H1 (cell line): ENCODE results near the gene ZBTB38. TPM values are rescaled to one million over a fixed set of nuclear protein-coding genes. Genes with fewer than 3 reads are reported as not detected.

Experiments
- CTCF ChIA-PET: fragments of 300-600 bp; sonication (Branson Sonifier 250); formaldehyde crosslinking; loops from one replicate; lab custom pipeline; 2021; ENCODE audit not compliant: partially characterized antibody; lab: Charles Lee
- POLR2A ChIA-PET: fragments of 300-600 bp; sonication (Branson Sonifier 250); formaldehyde crosslinking; loops from one replicate; lab custom pipeline; 2021; ENCODE audit warnings: inconsistent platforms; ENCODE audit not compliant: partially characterized antibody; lab: Charles Lee
- DNase-seq, 2 experiments: peaks; one replicate each; pipeline versions ENCODE4 v3.0.0 to v3.0.0-alpha.2; 2010 to 2022; ENCODE audit warnings: low spot score in 2 of 2, low read depth in 1 of 2, mixed read lengths in 1 of 2
- FAIRE-seq: peaks from 2 replicates; lab custom pipeline; 2011; peaks lifted over from hg19 to GRCh38; lab: Jason Lieb, UNC
- H2AFZ ChIP-seq: 2 replicates; pipeline ENCODE4 v1.8.1; 2012; ENCODE audit warnings: low read length, inconsistent platforms
- H2AK5ac ChIP-seq: 2 replicates; pipeline ENCODE4 v1.6.1; 2013; ENCODE audit warnings: low read depth, low read length
- H2BK120ac ChIP-seq: replicated peaks from 2 replicates; pipeline ENCODE3; 2013; ENCODE audit warnings: low read depth, low read length, inconsistent platforms
- H2BK12ac ChIP-seq: 2 replicates; pipeline ENCODE4 v1.6.1; 2013; ENCODE audit warnings: low read depth, low read length
- H2BK15ac ChIP-seq: 2 replicates; pipeline ENCODE4 v1.6.1; 2013; ENCODE audit warnings: low read length
- H2BK20ac ChIP-seq: 2 replicates; pipeline ENCODE4 v1.6.1; 2013; ENCODE audit warnings: low read length
- H2BK5ac ChIP-seq: 2 replicates; pipeline ENCODE4 v1.6.1; 2013; ENCODE audit warnings: low read depth, low read length
- H3K14ac ChIP-seq: 2 replicates; pipeline ENCODE4 v1.6.1; 2013; ENCODE audit warnings: inconsistent platforms; ENCODE audit not compliant: insufficient read length
- H3K18ac ChIP-seq: 2 replicates; pipeline ENCODE4 v1.6.1; 2013; ENCODE audit warnings: low read length; ENCODE audit errors: extremely low read depth
- H3K23ac ChIP-seq: 2 replicates; pipeline ENCODE4 v1.6.1; 2013; ENCODE audit warnings: inconsistent platforms; ENCODE audit not compliant: insufficient read length
- H3K23me2 ChIP-seq: 2 replicates; pipeline ENCODE4 v1.6.1; 2013; ENCODE audit warnings: low read depth, low read length
- H3K27ac ChIP-seq: 2 replicates; pipeline ENCODE4 v1.6.1; 2011; ENCODE audit warnings: low read depth, low read length, inconsistent platforms
- H3K27me3 ChIP-seq, 4 experiments: replicated peaks in 1 of 4; 1 replicate in 1 of 4; 2 replicates in 3 of 4; pipeline versions ENCODE4 v1.6.1 to v1.8.1; 2011 to 2013; ENCODE audit warnings: low read length in 3 of 4, mild to moderate bottlenecking in 3 of 4, inconsistent platforms in 2 of 4, mixed read lengths in 2 of 4, moderate library complexity in 1 of 4; ENCODE audit not compliant: control insufficient read depth in 3 of 4, insufficient read depth in 3 of 4; ENCODE audit errors: extremely low read depth in 1 of 4
- H3K36me3 ChIP-seq, 4 experiments: 2 replicates each; pipeline versions ENCODE4 v1.6.1 to v1.8.1; 2011 to 2013; ENCODE audit warnings: mild to moderate bottlenecking in 4 of 4, low read length in 3 of 4, moderate library complexity in 2 of 4, control low read depth in 1 of 4, inconsistent platforms in 1 of 4; ENCODE audit not compliant: insufficient read depth in 4 of 4, control insufficient read depth in 2 of 4
- H3K4ac ChIP-seq: replicated peaks from 2 replicates; pipeline ENCODE3; 2013; ENCODE audit warnings: low read length, low read depth, mixed read lengths, inconsistent platforms; ENCODE audit not compliant: insufficient read length
- H3K4me1 ChIP-seq, 4 experiments: replicated peaks in 1 of 4; 1 replicate in 1 of 4; 2 replicates in 3 of 4; pipeline versions ENCODE4 v1.6.1 to v1.8.1; 2011 to 2013; ENCODE audit warnings: low read length in 3 of 4, inconsistent platforms in 2 of 4, mixed read lengths in 1 of 4; ENCODE audit not compliant: insufficient read depth in 4 of 4, control insufficient read depth in 3 of 4
- H3K4me2 ChIP-seq, 2 experiments: 2 replicates each; pipeline versions ENCODE4 v1.6.1 to v1.8.1; 2011 to 2013; ENCODE audit warnings: low read depth in 2 of 2, low read length in 2 of 2, control low read depth in 1 of 2, inconsistent platforms in 1 of 2, mild to moderate bottlenecking in 1 of 2; ENCODE audit not compliant: insufficient read depth in 1 of 2
- H3K4me3 ChIP-seq, 4 experiments: fragments of 200-600, 300-600 bp in 1 of 4; sonication (generic), shearing (Covaris generic), sonication (Bioruptor Twin) in 1 of 4; 2 replicates each; pipeline versions ENCODE4 v1.5.1 to v1.8.1; 2011 to 2016; ENCODE audit warnings: low read length in 4 of 4, low read depth in 3 of 4, control low read depth in 2 of 4, inconsistent platforms in 2 of 4, mild to moderate bottlenecking in 2 of 4, mixed read lengths in 1 of 4, moderate library complexity in 1 of 4; ENCODE audit not compliant: insufficient read depth in 2 of 4; ENCODE audit errors: extremely low read depth in 1 of 4
- H3K56ac ChIP-seq: replicated peaks from 2 replicates; pipeline ENCODE3; 2013; ENCODE audit warnings: low read depth, mild to moderate bottlenecking, mixed read lengths, low read length, inconsistent platforms; ENCODE audit not compliant: insufficient read length
- H3K79me1 ChIP-seq: 2 replicates; pipeline ENCODE4 v1.6.1; 2013; ENCODE audit warnings: low read depth, low read length, control low read depth
- H3K79me2 ChIP-seq, 2 experiments: 2 replicates each; pipeline versions ENCODE4 v1.6.1 to v1.8.1; 2012 to 2013; ENCODE audit warnings: low read length in 2 of 2, mild to moderate bottlenecking in 2 of 2, inconsistent platforms in 1 of 2; ENCODE audit not compliant: insufficient read depth in 2 of 2, control insufficient read depth in 1 of 2
- H3K9ac ChIP-seq, 4 experiments: replicated peaks in 1 of 4; 1 replicate in 1 of 4; 2 replicates in 3 of 4; pipeline versions ENCODE4 v1.6.1 to v1.8.1; 2011 to 2013; ENCODE audit warnings: low read depth in 3 of 4, low read length in 3 of 4, control low read depth in 2 of 4, mild to moderate bottlenecking in 2 of 4, moderate library complexity in 2 of 4, inconsistent platforms in 1 of 4; ENCODE audit errors: extremely low read depth in 1 of 4
- H3K9me3 ChIP-seq, 2 experiments: 2 replicates each; pipeline versions ENCODE4 v1.6.1 to v1.8.1; 2012 to 2013; ENCODE audit warnings: mild to moderate bottlenecking in 2 of 2, moderate library complexity in 2 of 2, control low read depth in 1 of 2, inconsistent platforms in 1 of 2, low read depth in 1 of 2, low read length in 1 of 2, mixed read lengths in 1 of 2; ENCODE audit not compliant: insufficient read depth in 2 of 2
- H4K20me1 ChIP-seq, 2 experiments: replicated peaks in 1 of 2; 2 replicates each; pipeline versions ENCODE3 to v1.8.1; 2011 to 2013; ENCODE audit warnings: inconsistent platforms in 2 of 2, low read length in 2 of 2, mild to moderate bottlenecking in 1 of 2; ENCODE audit not compliant: insufficient read depth in 2 of 2, control insufficient read depth in 1 of 2
- H4K5ac ChIP-seq: 2 replicates; pipeline ENCODE4 v1.6.1; 2013; ENCODE audit warnings: low read length, low read depth, mixed read lengths, inconsistent platforms; ENCODE audit not compliant: insufficient read length
- H4K8ac ChIP-seq: 2 replicates; pipeline ENCODE4 v1.8.0; 2013; ENCODE audit warnings: mild to moderate bottlenecking, moderate library complexity, low read length, inconsistent platforms; ENCODE audit not compliant: insufficient read depth; ENCODE audit errors: extremely low read depth
- H4K91ac ChIP-seq: replicated peaks from 2 replicates; pipeline ENCODE3; 2013; ENCODE audit warnings: low read length, mixed read lengths, inconsistent platforms; ENCODE audit not compliant: insufficient read length
- BACH1 ChIP-seq: IDR thresholded peaks from 2 replicates; pipeline ENCODE4 v1.6.1; 2012; ENCODE audit warnings: low read length, improper control_type of control experiment
- CEBPB ChIP-seq: IDR thresholded peaks from 2 replicates; pipeline ENCODE4 v1.6.1; 2012; ENCODE audit warnings: low read depth, low read length
- CHD2 ChIP-seq: IDR thresholded peaks from 2 replicates; pipeline ENCODE4 v1.6.1; 2012; ENCODE audit warnings: low read length, improper control_type of control experiment
- KDM1A ChIP-seq: fragments of 200-600, 300-600 bp; sonication (generic); IDR thresholded peaks from 2 replicates; pipeline ENCODE4 v1.7.1; 2016; ENCODE audit warnings: mild to moderate bottlenecking, low read length, borderline replicate concordance
- NRF1 ChIP-seq: IDR thresholded peaks from 2 replicates; pipeline ENCODE4 v1.6.1; 2011; ENCODE audit warnings: mild to moderate bottlenecking, low read depth, low read length, improper control_type of control experiment
- POU5F1 ChIP-seq: IDR thresholded peaks from 2 replicates; pipeline ENCODE4 v1.6.1; 2011; ENCODE audit warnings: low read depth, mild to moderate bottlenecking, low read length, moderate library complexity
- SP4 ChIP-seq: IDR thresholded peaks from 2 replicates; pipeline ENCODE4 v1.6.1; 2012; ENCODE audit warnings: low read length, inconsistent platforms
- TCF12 ChIP-seq: IDR thresholded peaks from 2 replicates; pipeline ENCODE4 v1.6.1; 2011; ENCODE audit warnings: low read depth, mild to moderate bottlenecking, low read length
- YY1 ChIP-seq: IDR thresholded peaks from 2 replicates; pipeline ENCODE4 v1.6.1; 2011; ENCODE audit warnings: low read depth, mild to moderate bottlenecking, low read length
- ZNF274 ChIP-seq: IDR thresholded peaks from 2 replicates; pipeline ENCODE4 v1.7.0; 2012; ENCODE audit warnings: low read length, borderline replicate concordance; ENCODE audit errors: extremely low read depth
- WGBS, 2 experiments: shearing (Covaris generic) in 1 of 2; methylation state at CpG; one replicate each; pipeline versions ENCODE4 v1.1.6 to v1.1.7; 2013 to 2015; ENCODE audit warnings: low lambda C conversion rate in 2 of 2, mixed read lengths in 2 of 2, inconsistent platforms in 1 of 2, low coverage in 1 of 2, missing lambda C conversion rate in 1 of 2; ENCODE audit not compliant: insufficient replicate concordance in 2 of 2, insufficient coverage in 1 of 2, insufficient read length in 1 of 2; ENCODE audit errors: extremely low coverage in 1 of 2, missing lambda C conversion rate in 1 of 2; 5-methylcytosine and 5-hydroxymethylcytosine counted together
- polyA plus RNA-seq, 7 experiments: library from polyadenylated mRNA; depleted of rRNA in 3 of 7; stranded (reverse) in 5 of 7; unstranded in 2 of 7; fragments of >200 nt in 5 of 7; fragments of 200-250 nt in 2 of 7; gene quantifications; 1 replicate in 5 of 7; 2 replicates in 1 of 7; 4 replicates in 1 of 7; pipeline versions ENCODE4 v1.2.1 to v1.2.3, GENCODE V29; 2011 to 2013; ENCODE audit warnings: missing spikeins in 2 of 7, mixed read lengths in 2 of 7
- total RNA-seq: library from RNA; stranded (reverse); fragmentation: NEBNext Ultra II Directional; extraction: Animal tissue kit (Norgen Biotek cat#: 25700); gene quantifications from 2 replicates; pipeline ENCODE4 v1.2.1, GENCODE V29; 2021
- TF ChIP-seq, protein P1 (sequence below): IDR thresholded peaks from 2 replicates; pipeline ENCODE4 v1.6.1; 2011; ENCODE audit warnings: low read length, improper control_type of control experiment
- TF ChIP-seq, protein P2 (sequence below): IDR thresholded peaks from 2 replicates; pipeline ENCODE4 v1.6.1; 2012; ENCODE audit warnings: low read length, inconsistent platforms

ZBTB38 gene
- total and polyA plus RNA-seq, 2 of the 8 experiments (the other 6 are each of a cell fraction or from before 2014, with no cell fraction given), result 4.4 to 10.5 TPM

- H3K4me1 ChIP-seq, result peaks cover 0 to 5% (median 4%) of the 10 kb centered on the region in 4 experiments; a peak in 4 of 7 replicates
- H3K23me2 ChIP-seq, result peaks cover 4% of the 10 kb centered on the region; the same call in 1 of the 2 replicates
- no peaks in the 10 kb centered on the region for H3K9me3 ChIP-seq
- ChIA-PET POLR2A (interaction anchor here (1.7 kb wide), 1 partner anchor 21 kb away, joined by 5 read pairs; no protein-coding TSS in a partner anchor), CTCF (interaction anchor here (0.9 to 3.6 kb wide), 7 partner anchors 16 to 93 kb away, joined by 3 to 21 read pairs (median 5); no protein-coding TSS in a partner anchor)
- H3K56ac ChIP-seq, result no peak overlapping the region
- H2AFZ ChIP-seq, result no peak overlapping the region
- H3K4ac ChIP-seq, result no peak overlapping the region
- H3K79me1 ChIP-seq, result no peaks in the 10 kb centered on the region
- H4K20me1 ChIP-seq, result no peaks in the 10 kb centered on the region
- no peak overlapping the region for H3K4me2 ChIP-seq
- no peak overlapping the region for H2AK5ac ChIP-seq
- no peak overlapping the region for H3K18ac ChIP-seq
- H3K27ac ChIP-seq, result no peak overlapping the region
- no peak overlapping the region for H4K8ac ChIP-seq
- no peak overlapping the region for H3K14ac ChIP-seq
- H2BK15ac ChIP-seq, result no peak overlapping the region
- FAIRE-seq (no peak), DNase-seq (no peak)
- no peak overlapping the region for H4K5ac ChIP-seq
- 0 out of 8 replicates have a peak, but pooled peaks cover 0 to 4% (median 0%) of the 10 kb centered on the region in 4 experiments for H3K36me3 ChIP-seq
- H2BK120ac ChIP-seq, result no peak overlapping the region
- no peak overlapping the region for H4K91ac ChIP-seq
- no peak overlapping the region for H3K4me3 ChIP-seq
- H2BK20ac ChIP-seq, result no peak overlapping the region
- no peak overlapping the region for H2BK12ac ChIP-seq
- H3K27me3 ChIP-seq, result peaks cover 2 to 26% (median 14%) of the 10 kb centered on the region in 4 experiments; a peak in 6 of 7 replicates
- no peak overlapping the region for H2BK5ac ChIP-seq
- no peaks in the 10 kb centered on the region for H3K79me2 ChIP-seq
- 94% methylated on average over 3 of the region's 3 CpGs; no CpG with 5 or more reads in 1 of the 2 experiments for WGBS, 2 experiments
- H3K9ac ChIP-seq, result no peak overlapping the region
- H3K23ac ChIP-seq, result no peak overlapping the region
- TF ChIP-seq NRF1 (no peak), POU5F1 (no peak), CEBPB (no peak), BACH1 (no peak), CHD2 (no peak), YY1 (no peak), SP4 (no peak), ZNF274 (no peak), KDM1A (no peak), TCF12 (no peak)
- TF ChIP-seq, protein P1, sequence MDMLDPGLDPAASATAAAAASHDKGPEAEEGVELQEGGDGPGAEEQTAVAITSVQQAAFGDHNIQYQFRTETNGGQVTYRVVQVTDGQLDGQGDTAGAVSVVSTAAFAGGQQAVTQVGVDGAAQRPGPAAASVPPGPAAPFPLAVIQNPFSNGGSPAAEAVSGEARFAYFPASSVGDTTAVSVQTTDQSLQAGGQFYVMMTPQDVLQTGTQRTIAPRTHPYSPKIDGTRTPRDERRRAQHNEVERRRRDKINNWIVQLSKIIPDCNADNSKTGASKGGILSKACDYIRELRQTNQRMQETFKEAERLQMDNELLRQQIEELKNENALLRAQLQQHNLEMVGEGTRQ, result no peak
- TF ChIP-seq, protein P2, sequence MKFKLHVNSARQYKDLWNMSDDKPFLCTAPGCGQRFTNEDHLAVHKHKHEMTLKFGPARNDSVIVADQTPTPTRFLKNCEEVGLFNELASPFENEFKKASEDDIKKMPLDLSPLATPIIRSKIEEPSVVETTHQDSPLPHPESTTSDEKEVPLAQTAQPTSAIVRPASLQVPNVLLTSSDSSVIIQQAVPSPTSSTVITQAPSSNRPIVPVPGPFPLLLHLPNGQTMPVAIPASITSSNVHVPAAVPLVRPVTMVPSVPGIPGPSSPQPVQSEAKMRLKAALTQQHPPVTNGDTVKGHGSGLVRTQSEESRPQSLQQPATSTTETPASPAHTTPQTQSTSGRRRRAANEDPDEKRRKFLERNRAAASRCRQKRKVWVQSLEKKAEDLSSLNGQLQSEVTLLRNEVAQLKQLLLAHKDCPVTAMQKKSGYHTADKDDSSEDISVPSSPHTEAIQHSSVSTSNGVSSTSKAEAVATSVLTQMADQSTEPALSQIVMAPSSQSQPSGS, result no peak
Measured at GRCh38 chr3:141405025-141405424, 36.7 kb downstream of the ZBTB38 start.
